ENCODE measurements around the gene MAP3K2. TPM values are rescaled to one million over a fixed set of nuclear protein-coding genes. Genes with fewer than 3 reads are reported as not detected.

The MAP3K2 gene
- total and polyA plus RNA-seq, 2 donors (not counting 3 experiments of a cell fraction or from before 2014, with no cell fraction given): 3.4 to 25.7 TPM

DNA sequence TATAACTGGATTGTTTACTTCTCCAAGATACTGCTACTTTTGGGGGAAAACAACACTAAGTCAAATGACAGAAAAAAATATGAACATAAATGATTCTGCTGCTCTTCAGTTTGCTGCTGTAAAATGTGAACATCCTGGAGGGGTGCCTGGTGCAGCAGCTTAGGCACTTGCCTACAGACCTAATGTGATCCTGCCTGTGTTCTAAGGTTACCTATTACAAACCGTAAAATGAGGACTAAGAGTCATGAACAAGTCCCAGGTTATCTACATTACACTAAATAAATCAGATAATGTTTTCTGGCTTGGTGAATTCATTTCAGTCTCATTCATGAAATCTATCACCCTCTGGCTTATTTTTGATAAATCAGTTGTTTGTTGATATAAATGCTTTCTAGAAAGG is 55.4 kb downstream of the MAP3K2 start:
- no peaks in the 10 kb centered on the region for H3K9me3 ChIP-seq (replicated peaks; ENCODE audit: control insufficient read depth, insufficient read depth, low read length)
- H3K4me2 ChIP-seq (ENCODE audit: insufficient read depth, low read length): no peak overlapping the region
- no TSS peak for BruUV-seq (replicated peaks)
- H3K4me3 ChIP-seq (replicated peaks in 1 of 3; ENCODE audit: insufficient read depth in 1 of 3, low read depth in 1 of 3, low read length in 3 of 3): no peak overlapping the region
- peaks cover 7% of the 10 kb centered on the region for H3K4me1 ChIP-seq (ENCODE audit: control insufficient read depth, extremely low read depth, insufficient read depth, low read length)
- intact Hi-C loops (cut with micrococcal nuclease): no loop called here
- ChIA-PET POLR2A (no interaction called here), CTCF (interaction anchor here (1.9 kb wide), 1 partner anchor 147 kb away, joined by 7 read pairs; no protein-coding TSS in a partner anchor)
- no peak overlapping the region for H3K27ac ChIP-seq (ENCODE audit: insufficient read depth, low read depth, low read length)
- H2AFZ ChIP-seq (ENCODE audit: low read depth, low read length): no peak overlapping the region
- H3K79me2 ChIP-seq (ENCODE audit: control insufficient read depth, insufficient read depth, low read length): no peaks in the 10 kb centered on the region
- no peak overlapping the region for H3K9ac ChIP-seq (replicated peaks; ENCODE audit: extremely low read depth, insufficient read depth, low read length)
- no peaks in the 10 kb centered on the region for H3K9me1 ChIP-seq (replicated peaks; ENCODE audit: control insufficient read depth, extremely low read depth, insufficient read depth, low read length)
- dilution Hi-C loops (cut with MboI; ENCODE audit: extremely low pct_ligation_motif_present, low sequenced_read_pairs): no loop called here
- DNase-seq (ENCODE audit: low read depth, low spot score) (no peak), FAIRE-seq (no peak)
- TF ChIP-seq CTCF (IDR thresholded peaks at IDR 0.05; ENCODE audit: extremely low read depth in 1 of 2, insufficient read depth in 1 of 2, low read depth in 1 of 2, low read length in 2 of 2): no peak
- TF ChIP-seq EZH2 (IDR thresholded peaks at IDR 0.05; ENCODE audit: borderline replicate concordance, low read depth, low read length, severe bottlenecking): no peak
- no peak for TF ChIP-seq POLR2A (IDR thresholded peaks at IDR 0.05; ENCODE audit: low read depth, low read length)
- no peak for TF ChIP-seq MAX (IDR thresholded peaks at IDR 0.05; ENCODE audit: insufficient read depth, insufficient read length)
- TF ChIP-seq POLR2AphosphoS5 (IDR thresholded peaks at IDR 0.05; ENCODE audit: insufficient read depth, low read depth, low read length): no peak
- TF ChIP-seq MYC (IDR thresholded peaks at IDR 0.05; ENCODE audit: low read depth, low read length): no peak
- no peak for TF ChIP-seq FOS (IDR thresholded peaks at IDR 0.05; ENCODE audit: borderline replicate concordance, insufficient read depth, low read length)
- no peak for TF ChIP-seq GATA2 (IDR thresholded peaks at IDR 0.05; ENCODE audit: insufficient read depth, insufficient read length, low read depth, low read length)
- TF ChIP-seq JUN (IDR thresholded peaks at IDR 0.05; ENCODE audit: borderline replicate concordance, insufficient read depth, insufficient read length, low read depth): no peak
- H3K36me3 ChIP-seq (ENCODE audit: control insufficient read depth in 2 of 2, extremely low read depth in 1 of 2, insufficient read depth in 2 of 2, low read length in 2 of 2): no peaks in the 10 kb centered on the region
- no peaks in the 10 kb centered on the region for H4K20me1 ChIP-seq (replicated peaks; ENCODE audit: control insufficient read depth, extremely low read depth, insufficient read depth, low read length)
- H3K27me3 ChIP-seq (ENCODE audit: control insufficient read depth in 2 of 2, insufficient read depth in 2 of 2, low read length in 2 of 2): no peaks in the 10 kb centered on the region
